Stimulated activated CD4-positive, alpha-beta T cell treated with anti-CD3 and anti-CD28 coated beads, TNF-alpha, amount 100 ng/mL, for 48 hours (primary cell): ENCODE results near the gene CCR7.

Experiments used
- DNase-seq, 3 donors: peaks; one replicate each; pipeline ENCODE4 v3.0.0-alpha.2; 2020; ENCODE audit warnings: low read depth in 3 of 3

Gene CCR7

DNA sequence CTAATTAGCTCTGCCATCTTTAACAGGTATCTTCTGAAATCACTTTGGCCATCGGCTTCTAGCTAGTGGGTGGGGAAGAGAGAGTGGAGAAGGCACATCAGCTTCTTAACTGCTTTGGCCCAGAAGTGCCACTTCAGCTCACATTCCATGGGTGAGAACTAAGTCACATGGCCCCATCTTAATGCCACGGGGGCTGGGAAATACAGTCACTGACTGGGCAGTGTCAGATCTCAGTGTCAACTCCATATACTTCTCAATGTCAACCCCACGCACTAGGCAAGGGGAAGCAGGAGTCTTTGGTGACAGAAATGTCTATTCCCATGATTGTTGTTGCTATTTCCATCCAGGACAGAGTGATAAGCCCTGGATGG lies 29.4 kb downstream of the CCR7 start:
- no peak for DNase-seq

GRCh38 chr17:40535438-40535837 lies 29.8 kb downstream of the CCR7 start:
- DNase-seq: no peak

DNA sequence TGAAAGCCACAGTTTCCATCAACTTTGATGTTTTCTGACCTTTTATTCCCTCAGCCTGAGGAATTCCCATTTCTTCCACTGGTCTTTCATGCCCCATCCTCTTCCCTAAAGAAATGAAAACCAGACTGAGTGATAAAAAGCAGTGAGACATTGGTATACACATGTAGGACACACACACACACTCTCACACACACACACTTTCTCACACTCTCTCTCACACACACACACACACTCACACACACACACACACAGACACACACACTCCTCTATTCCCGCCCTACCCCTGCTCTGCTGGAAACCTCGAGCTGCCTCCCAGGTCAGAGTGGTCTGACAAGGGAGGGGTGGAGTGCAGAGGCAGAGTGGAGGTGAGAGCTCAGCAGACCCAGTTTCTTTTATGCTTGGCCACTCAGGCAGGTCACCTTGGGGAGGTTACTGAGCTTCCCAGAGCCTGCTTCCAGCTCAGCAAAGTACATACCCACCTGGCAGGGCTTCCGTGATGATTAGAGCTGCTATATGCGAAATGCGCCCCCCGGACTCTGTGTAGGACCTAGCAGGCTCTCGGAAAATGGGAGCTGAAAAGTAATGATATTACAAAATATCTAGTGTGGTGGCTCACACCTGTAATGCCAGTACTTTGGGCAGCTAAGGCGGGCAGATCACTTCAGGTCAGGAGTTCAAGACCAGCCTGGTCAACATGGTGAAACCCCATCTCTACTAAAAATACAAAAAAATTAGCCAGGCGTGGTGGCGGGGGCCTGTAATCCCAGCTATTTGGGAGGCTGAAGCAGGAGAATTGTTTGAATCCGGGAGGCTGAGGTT lies 30.7 kb downstream of the CCR7 start:
- no peak for DNase-seq

- no peak for DNase-seq
Measured at GRCh38 chr17:40533896-40534295, 31.4 kb downstream of the CCR7 start.

- no peak for DNase-seq
Measured at GRCh38 chr17:40532520-40533253, 32.6 kb downstream of the CCR7 start.

- peak; percentile 68 to 84 (median 81) for DNase-seq
Measured at GRCh38 chr17:40531051-40531991, 34.0 kb downstream of the CCR7 start.

- no peak for DNase-seq
Measured at GRCh38 chr17:40530531-40530994, 34.7 kb downstream of the CCR7 start.

GRCh38 chr17:40529991-40530390 lies 35.3 kb downstream of the CCR7 start:
- DNase-seq: no peak

- DNase-seq: no peak
Measured at GRCh38 chr17:40528692-40529417, 36.4 kb downstream of the CCR7 start.

GRCh38 chr17:40526668-40527067 lies 38.6 kb downstream of the CCR7 start:
- no peak for DNase-seq

GRCh38 chr17:40525294-40525693 lies 40.0 kb downstream of the CCR7 start:
- no peak for DNase-seq

DNA sequence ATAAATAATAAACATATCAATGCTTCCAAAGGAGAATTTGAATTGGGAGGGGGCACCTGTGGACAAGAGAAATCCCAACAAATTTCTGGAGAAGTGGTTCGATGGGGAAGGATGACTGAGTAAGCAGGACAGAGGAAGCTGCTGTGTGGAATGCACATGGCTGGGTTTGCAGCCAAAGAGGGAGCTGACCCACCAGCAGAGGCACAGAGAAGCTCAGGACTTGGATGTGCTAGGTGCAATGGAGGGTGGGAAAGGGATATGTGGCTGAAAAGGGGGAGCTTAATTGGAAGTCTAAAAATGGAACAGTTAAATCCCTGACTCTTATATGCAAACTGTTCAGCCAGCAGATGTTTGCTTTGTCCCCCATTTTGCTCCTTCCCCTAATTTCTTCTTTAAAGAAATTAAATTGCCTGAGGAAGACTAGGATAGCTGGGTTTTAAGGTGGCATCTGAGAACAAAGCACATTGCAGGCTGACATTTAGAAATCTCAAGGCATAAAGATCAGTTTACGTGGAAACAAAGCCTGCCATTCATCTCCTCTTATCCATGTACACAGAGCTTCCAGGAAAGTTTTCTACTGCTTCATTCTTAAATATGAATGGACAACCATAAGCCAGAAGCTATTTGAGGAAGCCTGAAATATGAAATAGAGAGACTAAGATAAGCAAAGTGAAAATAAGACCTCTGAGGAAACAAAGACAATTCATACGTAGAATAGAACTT lies 40.9 kb downstream of the CCR7 start:
- DNase-seq: no peak

- no peak for DNase-seq
Measured at GRCh38 chr17:40522961-40523310, 42.3 kb downstream of the CCR7 start.

DNA sequence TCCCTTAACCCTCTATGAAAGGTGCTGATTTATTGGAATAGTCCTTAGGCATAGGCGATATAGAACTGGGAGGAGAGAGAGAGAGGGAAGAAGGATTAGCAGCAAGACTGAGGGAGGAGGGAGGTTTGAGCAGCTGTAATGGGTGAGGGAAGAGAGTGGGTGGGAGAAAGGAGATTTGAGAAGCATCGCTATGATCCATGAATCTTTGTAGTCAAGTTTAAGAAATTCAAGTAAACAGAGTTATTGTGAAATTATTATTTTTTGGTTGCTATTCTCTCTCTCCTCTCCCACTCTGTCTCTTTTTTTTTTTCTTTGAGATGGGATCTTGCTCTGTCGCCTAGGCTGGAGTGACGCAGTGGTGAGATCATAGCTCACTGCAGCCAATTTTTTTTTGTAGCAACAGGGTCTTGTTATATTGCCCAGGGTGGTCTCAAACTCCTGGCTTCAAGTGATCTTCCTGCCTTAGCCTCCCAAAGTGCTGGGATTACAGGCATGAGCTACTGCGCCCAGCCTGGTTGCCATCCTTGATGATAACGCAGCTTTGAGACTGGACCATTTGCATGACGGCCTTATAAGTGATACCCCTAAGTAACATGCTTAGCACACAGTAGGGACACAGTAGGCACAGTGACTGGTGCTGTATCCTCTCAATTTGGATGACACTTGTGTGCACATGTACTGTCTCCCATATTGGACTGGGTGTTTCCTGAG lies 42.9 kb downstream of the CCR7 start:
- DNase-seq: no peak

DNA sequence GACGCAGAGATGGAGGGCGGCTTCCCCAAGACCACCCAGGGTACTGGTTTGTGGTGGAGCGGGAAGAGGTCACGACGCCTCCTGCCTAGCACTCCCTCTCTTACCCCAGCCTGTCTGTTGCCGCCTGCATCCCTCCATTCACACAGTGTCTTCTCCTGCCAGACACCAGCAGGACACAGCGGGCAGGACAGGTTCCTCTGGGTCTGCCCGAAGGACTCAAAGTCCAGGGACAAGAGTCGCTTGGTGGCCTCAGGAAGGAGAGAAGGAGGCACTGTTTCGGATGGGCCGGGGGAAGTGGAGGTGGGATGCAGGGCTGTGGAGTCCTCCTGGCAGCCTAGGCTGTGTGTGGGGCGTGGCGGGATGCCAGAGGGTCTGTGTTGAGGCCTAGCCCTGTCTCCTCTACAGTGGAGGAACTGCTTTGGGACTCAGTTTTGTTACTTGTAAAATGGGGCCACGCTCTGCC lies 44.2 kb downstream of the CCR7 start:
- DNase-seq: no peak

- no peak for DNase-seq
Measured at GRCh38 chr17:40519089-40519775, 46.0 kb downstream of the CCR7 start.

DNA sequence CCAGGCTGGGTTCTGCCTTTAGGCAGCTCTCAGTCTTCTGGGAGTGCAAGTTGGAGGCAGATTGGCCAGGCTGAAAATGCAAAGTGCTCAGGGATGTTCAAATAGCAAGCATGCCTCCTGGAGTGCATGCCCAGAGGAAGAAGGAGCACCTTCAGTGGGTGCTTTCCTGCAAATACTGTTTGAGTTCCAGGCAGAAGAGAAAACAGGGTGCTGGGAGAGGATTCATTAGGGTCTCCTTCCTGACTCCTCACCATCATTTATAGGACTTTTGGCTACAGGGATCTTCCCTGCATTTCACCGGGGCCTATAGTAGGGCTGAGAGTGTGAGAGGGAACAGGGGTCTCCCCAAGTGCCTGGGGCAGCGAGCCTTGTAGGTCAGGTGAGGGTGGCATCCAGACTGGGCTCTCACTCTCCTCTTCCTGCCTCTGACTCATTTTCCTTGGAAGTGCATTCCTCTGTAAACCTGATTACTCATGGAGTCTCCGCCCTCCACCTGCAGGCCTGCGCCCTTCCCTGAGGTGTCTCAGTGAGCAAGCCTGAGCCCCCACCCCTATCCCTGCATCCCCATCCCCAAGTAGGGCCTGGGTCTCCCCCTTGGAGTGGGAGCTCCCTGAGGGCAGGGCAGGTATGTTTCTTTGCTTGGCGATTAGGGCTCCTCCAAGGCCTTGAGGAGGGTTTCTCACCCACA lies 46.7 kb downstream of the CCR7 start:
- DNase-seq: no peak

DNA sequence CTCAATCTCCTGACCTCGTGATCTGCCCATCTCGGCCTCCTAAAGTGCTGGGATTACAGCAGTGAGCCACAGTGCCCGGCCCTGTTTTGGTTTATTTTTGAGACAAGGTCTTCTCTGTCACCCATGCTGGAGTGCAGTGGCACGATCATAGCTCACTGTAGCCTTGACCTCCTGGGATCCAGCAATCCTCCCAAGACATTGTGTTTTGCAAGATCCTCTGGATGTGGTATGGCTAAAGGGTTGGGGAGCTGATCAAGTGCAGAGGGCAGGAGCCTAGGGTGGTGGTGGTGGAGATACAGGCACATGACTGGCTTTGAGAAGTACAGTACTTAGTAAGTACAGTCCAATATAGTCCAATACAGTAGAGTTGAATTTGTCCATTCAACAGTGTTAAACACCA lies 47.3 kb downstream of the CCR7 start:
- DNase-seq: no peak

GRCh38 chr17:40517286-40517662 lies 48.0 kb downstream of the CCR7 start:
- DNase-seq: no peak
